HAP-1 (cell line): Measurements from ENCODE around the gene GPC5.
"Not testable (repeated sequence)": the region's sequence is repeated elsewhere in the genome, so short reads cannot be mapped to it uniquely, and the experiment has no call there.

ENCODE experiments used
- DNase-seq, 2 experiments: peaks; one replicate each; pipeline ENCODE4 v3.0.0-alpha.2; 2016 to 2020; ENCODE audit warnings: low spot score in 2 of 2
- H3K27me3 ChIP-seq: fragments of 250-450 bp; sonication (Bioruptor Pico); 2 replicates; pipeline ENCODE4 v1.5.1; 2020; ENCODE audit warnings: low read depth, mild to moderate bottlenecking, moderate library complexity
- H3K36me3 ChIP-seq: fragments of 250-450 bp; sonication (Bioruptor Pico); replicated peaks from 2 replicates; pipeline ENCODE4 v1.5.1; 2020; ENCODE audit warnings: mild to moderate bottlenecking
- H3K4me1 ChIP-seq: fragments of 250-450 bp; sonication (Bioruptor Pico); 2 replicates; pipeline ENCODE4 v1.5.1; 2020; ENCODE audit warnings: mild to moderate bottlenecking
- H3K4me3 ChIP-seq: fragments of 250-450 bp; sonication (Bioruptor Pico); 2 replicates; pipeline ENCODE4 v1.5.1; 2020; ENCODE audit warnings: mild to moderate bottlenecking, moderate library complexity
- H3K9me3 ChIP-seq: fragments of 250-450 bp; sonication (Bioruptor Pico); 2 replicates; pipeline ENCODE4 v1.5.1; 2020; ENCODE audit warnings: mild to moderate bottlenecking, moderate library complexity
- in situ Hi-C: fragments of 300-500 bp; cut with MboI; formaldehyde crosslinking; loops from 3 replicates; pipeline ENCODE4 v1.14.3; 2020; ENCODE audit warnings: low sequenced_read_pairs, inconsistent platforms, mixed read lengths

GPC5 gene

GRCh38 chr13:91398413-91399188 lies at the start of gene GPC5:
TSS of gene GPC5 (plus strand) at chr13:91398621.
- in situ Hi-C loops = loop anchor here (25.0 kb wide), 1 partner anchor 314 kb away; no protein-coding TSS in a partner anchor
- peak within 1 kb of the TSS; percentile 38 for H3K4me3 ChIP-seq
- peak; percentile 76 to 84 for DNase-seq
- H3K36me3 ChIP-seq = no peaks in the 10 kb centered on the region
- H3K4me1 ChIP-seq = no peaks in the 10 kb centered on the region
- H3K9me3 ChIP-seq = no peaks in the 10 kb centered on the region
- peaks cover 42% of the 10 kb centered on the region for H3K27me3 ChIP-seq

GRCh38 chr13:91348906-91349435 lies 49.5 kb upstream of the GPC5 start:
- H3K4me3 ChIP-seq = peak overlapping the region; percentile 66
- H3K27me3 ChIP-seq = peaks cover 30% of the 10 kb centered on the region
- H3K9me3 ChIP-seq = no peaks in the 10 kb centered on the region
- DNase-seq = peak; percentile 71 to 93
- peaks cover 48% of the 10 kb centered on the region for H3K36me3 ChIP-seq
- in situ Hi-C loops = no loop called here
- peaks cover 12% of the 10 kb centered on the region for H3K4me1 ChIP-seq

- no peaks in the 10 kb centered on the region for H3K9me3 ChIP-seq
- peak overlapping the region; percentile 66 for H3K4me3 ChIP-seq
- H3K27me3 ChIP-seq = peaks cover 18% of the 10 kb centered on the region
- in situ Hi-C loops = no loop called here
- H3K36me3 ChIP-seq = peaks cover 61% of the 10 kb centered on the region
- DNase-seq = no peak
- H3K4me1 ChIP-seq = peaks cover 12% of the 10 kb centered on the region
These were observed 48.2 kb upstream of the GPC5 start for GRCh38 chr13:91349992-91350911.

DNA sequence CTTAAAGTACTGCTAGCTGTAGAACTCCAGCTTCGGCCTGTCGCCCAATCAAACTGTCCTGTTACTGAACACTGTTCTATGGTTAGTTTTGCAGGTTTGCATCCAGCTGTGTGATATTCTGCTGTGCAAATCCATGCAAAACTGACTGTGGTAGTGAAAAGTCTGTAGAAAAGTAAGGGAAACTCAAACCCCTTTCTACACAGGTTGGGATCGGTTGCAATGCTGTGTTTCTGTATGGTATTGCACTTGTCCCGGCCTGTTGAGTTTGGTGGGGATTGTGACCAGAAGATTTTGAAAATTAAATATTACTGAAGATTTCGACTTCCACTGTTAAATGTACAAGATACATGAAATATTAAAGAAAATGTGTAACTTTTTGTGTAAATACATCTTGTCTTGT lies 47.3 kb upstream of the GPC5 start:
- H3K27me3 ChIP-seq = peaks cover 10% of the 10 kb centered on the region
- in situ Hi-C loops = no loop called here
- peaks cover 12% of the 10 kb centered on the region for H3K4me1 ChIP-seq
- peaks cover 69% of the 10 kb centered on the region for H3K36me3 ChIP-seq
- DNase-seq = no peak
- peak overlapping the region; percentile 66 for H3K4me3 ChIP-seq
- no peaks in the 10 kb centered on the region for H3K9me3 ChIP-seq

GRCh38 chr13:91351980-91352379 lies 46.4 kb upstream of the GPC5 start:
- in situ Hi-C loops = no loop called here
- Histone ChIP-seq H3K9me3 (no peaks in the 10 kb centered on the region), H3K27me3 (peaks cover 1% of the 10 kb centered on the region; the same call in 1 of the 2 replicates), H3K4me3 (no peak overlapping the region), H3K36me3 (peaks cover 77% of the 10 kb centered on the region), H3K4me1 (peaks cover 10% of the 10 kb centered on the region)
- no peak for DNase-seq

DNA sequence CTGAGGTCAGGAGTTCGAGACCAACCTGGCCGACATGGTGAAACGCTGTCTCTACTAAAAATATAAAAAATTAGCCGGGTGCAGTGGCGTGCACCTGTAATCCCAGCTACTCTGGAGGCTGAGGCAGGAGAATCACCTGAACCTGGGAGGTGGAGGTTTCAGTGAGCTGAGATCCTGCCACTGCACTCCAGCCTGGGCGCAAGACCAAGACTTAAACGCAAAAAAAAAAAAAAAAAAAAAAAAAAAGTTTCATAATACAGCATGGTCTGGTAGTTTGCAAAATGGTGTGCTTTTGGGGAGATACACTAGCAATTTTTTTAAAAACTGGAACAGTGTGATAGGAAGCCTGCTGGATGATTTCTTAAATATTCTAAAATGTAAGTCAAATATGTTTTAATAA lies 45.5 kb upstream of the GPC5 start:
- H3K27me3 ChIP-seq, in situ Hi-C loops, H3K9me3 ChIP-seq, H3K4me1 ChIP-seq, H3K4me3 ChIP-seq, DNase-seq: not testable (repeated sequence)
- H3K36me3 ChIP-seq = peaks cover 77% of the 10 kb centered on the region

GRCh38 chr13:91353494-91353893 lies 44.9 kb upstream of the GPC5 start:
- H3K4me1 ChIP-seq = peaks cover 9% of the 10 kb centered on the region
- H3K36me3 ChIP-seq = peaks cover 79% of the 10 kb centered on the region
- in situ Hi-C loops = no loop called here
- H3K4me3 ChIP-seq = no peak overlapping the region
- no peaks in the 10 kb centered on the region for H3K27me3 ChIP-seq
- no peak for DNase-seq
- no peaks in the 10 kb centered on the region for H3K9me3 ChIP-seq

DNA sequence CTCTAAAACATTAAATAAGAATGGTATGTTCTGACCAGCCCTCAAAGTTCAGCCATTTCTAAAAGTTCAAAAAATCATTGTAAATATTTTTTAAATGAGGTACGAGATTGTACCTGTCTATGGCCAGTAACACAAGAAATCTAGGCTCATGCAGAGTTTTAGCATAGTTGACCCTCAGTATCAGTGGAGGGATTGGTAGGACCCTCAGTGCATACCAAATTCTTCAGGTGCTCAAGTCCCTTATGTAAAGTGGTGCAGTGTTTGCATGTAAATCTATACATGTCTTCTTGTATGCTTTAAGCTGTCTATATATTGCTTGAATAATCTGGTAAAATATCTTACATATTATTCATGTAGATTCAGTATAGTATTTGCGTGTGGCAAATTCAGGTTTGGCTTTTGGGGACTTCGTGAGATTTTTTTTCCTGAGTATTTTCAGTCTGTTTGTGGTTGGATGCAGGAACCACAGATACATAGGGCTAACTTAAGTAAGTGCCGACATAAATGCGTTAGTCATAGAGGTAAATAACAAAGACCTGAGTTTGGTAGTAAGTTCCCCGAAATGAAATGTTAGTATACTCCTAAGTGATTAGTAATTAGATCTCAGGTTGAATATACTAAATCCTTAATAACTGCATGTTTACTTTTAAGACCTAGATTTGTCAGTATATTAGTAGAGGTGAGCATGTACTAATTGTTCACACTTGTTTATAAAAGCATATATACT lies 43.2 kb upstream of the GPC5 start:
- Histone ChIP-seq H3K9me3 (no peaks in the 10 kb centered on the region), H3K4me3 (no peak overlapping the region), H3K36me3 (peaks cover 69% of the 10 kb centered on the region), H3K4me1 (peaks cover 14% of the 10 kb centered on the region), H3K27me3 (no peaks in the 10 kb centered on the region)
- no peak for DNase-seq
- in situ Hi-C loops = no loop called here

DNA sequence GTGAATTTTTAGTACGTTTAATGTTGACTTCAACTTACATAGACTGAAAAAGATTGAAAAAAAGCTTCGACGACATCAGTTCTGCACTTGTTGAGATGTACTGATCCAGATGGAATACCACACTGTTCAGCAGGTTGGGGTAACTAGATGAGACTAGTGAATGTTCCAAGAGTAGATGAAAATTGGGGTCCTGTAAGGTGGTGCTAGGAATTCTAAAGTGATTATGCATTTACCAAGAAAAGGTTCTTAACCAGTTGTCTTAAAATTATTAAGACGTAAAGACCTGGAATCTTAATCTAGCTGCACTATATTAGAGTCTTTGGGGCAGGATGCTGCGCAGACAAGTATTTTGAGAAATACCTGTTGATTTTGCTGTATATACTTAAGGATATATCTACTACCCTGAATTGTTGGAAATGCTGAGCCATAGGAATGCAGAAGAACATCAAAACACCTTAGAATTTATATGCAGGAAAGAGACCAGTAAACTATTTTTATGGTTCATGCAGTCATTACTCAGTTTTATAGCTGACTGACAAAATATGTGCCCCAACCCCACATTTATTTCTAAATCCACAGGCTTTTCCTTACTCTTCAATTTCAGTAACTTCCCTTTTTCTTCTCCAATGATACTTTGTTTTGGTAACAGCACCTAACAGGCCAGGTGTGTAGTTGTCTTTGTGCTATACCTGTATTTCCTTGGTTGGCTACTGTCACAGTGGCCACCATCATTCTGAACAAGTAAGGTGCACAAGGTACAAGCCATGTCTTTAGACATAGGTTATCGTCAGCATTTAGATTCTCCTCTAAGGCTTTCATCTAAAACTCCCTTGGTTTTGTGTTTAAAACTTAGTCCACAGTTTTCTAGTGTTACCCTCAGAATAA lies 42.4 kb upstream of the GPC5 start:
- in situ Hi-C loops = no loop called here
- DNase-seq = no peak
- H3K4me3 ChIP-seq = no peak overlapping the region
- H3K27me3 ChIP-seq = no peaks in the 10 kb centered on the region
- peaks cover 9% of the 10 kb centered on the region for H3K4me1 ChIP-seq
- peaks cover 60% of the 10 kb centered on the region for H3K36me3 ChIP-seq
- no peaks in the 10 kb centered on the region for H3K9me3 ChIP-seq

DNA sequence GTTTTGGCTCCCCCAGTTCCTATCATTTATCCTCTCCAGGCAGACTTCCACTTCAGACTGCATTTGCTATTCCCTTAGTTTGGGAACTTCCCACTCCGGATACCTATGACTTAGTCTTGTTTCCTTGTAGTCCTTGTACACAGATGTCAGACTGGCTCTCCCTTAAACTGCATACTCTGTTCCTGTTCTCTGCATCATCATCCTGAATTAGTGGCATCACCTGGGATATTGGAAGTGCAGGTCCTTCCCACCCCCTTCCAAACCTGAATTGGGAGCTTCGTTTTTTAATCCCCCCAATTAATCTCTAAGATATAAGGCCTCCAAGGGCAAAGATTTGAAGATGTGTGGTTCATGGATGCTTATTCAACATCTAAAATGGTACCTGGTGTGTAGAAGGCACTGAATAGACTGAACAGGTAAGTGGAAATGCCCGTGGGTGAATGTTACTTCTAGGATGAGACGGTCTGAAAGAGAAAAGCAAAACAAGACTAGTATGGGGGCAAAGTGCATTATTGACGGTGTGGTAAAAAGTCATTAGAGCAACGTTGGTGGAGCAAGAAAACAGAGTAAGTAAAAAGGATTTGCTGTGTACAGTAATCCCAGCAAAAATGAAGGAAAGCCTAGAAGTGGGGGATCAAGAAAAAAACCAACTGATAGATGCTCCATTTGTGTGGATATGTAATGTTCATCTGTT lies 41.4 kb upstream of the GPC5 start:
- Histone ChIP-seq H3K36me3 (peaks cover 50% of the 10 kb centered on the region), H3K9me3 (no peaks in the 10 kb centered on the region)
- in situ Hi-C loops = no loop called here

GRCh38 chr13:91357613-91358386 lies 40.6 kb upstream of the GPC5 start:
- peaks cover 15% of the 10 kb centered on the region for H3K4me1 ChIP-seq
- in situ Hi-C loops = no loop called here
- H3K36me3 ChIP-seq = peaks cover 43% of the 10 kb centered on the region
- no peak for DNase-seq
- no peaks in the 10 kb centered on the region for H3K27me3 ChIP-seq
- H3K4me3 ChIP-seq = no peak overlapping the region
- no peaks in the 10 kb centered on the region for H3K9me3 ChIP-seq

More for the DNA sequence above, 41.4 kb upstream of the GPC5 start:
- peaks cover 14% of the 10 kb centered on the region for H3K4me1 ChIP-seq
- H3K4me3 ChIP-seq = no peak overlapping the region
- H3K27me3 ChIP-seq = no peaks in the 10 kb centered on the region
- no peak for DNase-seq

- Histone ChIP-seq H3K4me3 (no peak overlapping the region), H3K27me3 (no peaks in the 10 kb centered on the region), H3K4me1 (peaks cover 15% of the 10 kb centered on the region), H3K36me3 (peaks cover 38% of the 10 kb centered on the region), H3K9me3 (no peaks in the 10 kb centered on the region)
- in situ Hi-C loops = no loop called here
- DNase-seq = no peak
These were observed 40.0 kb upstream of the GPC5 start for GRCh38 chr13:91358387-91358782.
